PC-9 (cell line): ENCODE results near the gene MAGI2. TPM values are rescaled to one million over a fixed set of nuclear protein-coding genes. Genes with fewer than 3 reads are reported as not detected.

Experiments used
- BruUV-seq: library from RNA; stranded (reverse); fragments of 400-500 nt; replicated peaks from 2 replicates; lab custom pipeline; 2021; lab: Mats Ljungman, UMichigan
- CTCF ChIA-PET: fragments of 300-600 bp; sonication (Branson Sonifier 250); formaldehyde crosslinking; loops from one replicate; lab custom pipeline; 2022; ENCODE audit warnings: antibody characterized with exemption; lab: Charles Lee
- POLR2A ChIA-PET: fragments of 300-600 bp; sonication (Branson Sonifier 250); formaldehyde crosslinking; loops from one replicate; lab custom pipeline; 2022; ENCODE audit warnings: antibody characterized with exemption; ENCODE audit not compliant: unreplicated experiment; lab: Charles Lee
- DNase-seq, 2 experiments: peaks; one replicate each; pipeline versions ENCODE4 v3.0.0 to v3.0.0-alpha.2; 2015 to 2022; ENCODE audit warnings: mixed read lengths in 1 of 2
- H2AFZ ChIP-seq: fragments of 200-600 bp; sonication (generic); 2 replicates; pipeline ENCODE4 v1.8.1; 2017; ENCODE audit warnings: antibody characterized with exemption
- H3F3A ChIP-seq: fragments of 200-600 bp; sonication (generic); 2 replicates; pipeline ENCODE4 v1.8.1; 2017; ENCODE audit warnings: antibody characterized with exemption, mild to moderate bottlenecking, low read depth; ENCODE audit not compliant: insufficient read depth
- H3K27ac ChIP-seq: fragments of 200-600 bp; sonication (generic); 2 replicates; pipeline ENCODE4 v1.6.1; 2016; ENCODE audit warnings: mixed run types
- H3K27me3 ChIP-seq: fragments of 200-600 bp; sonication (generic); 2 replicates; pipeline ENCODE4 v1.6.1; 2016; ENCODE audit warnings: low read depth, mixed run types; ENCODE audit not compliant: insufficient read depth
- H3K36me3 ChIP-seq: fragments of 200-600 bp; sonication (generic); 2 replicates; pipeline ENCODE4 v1.6.1; 2016; ENCODE audit warnings: low read depth, mixed run types
- H3K4me1 ChIP-seq: fragments of 200-600 bp; sonication (generic); replicated peaks from 2 replicates; pipeline ENCODE4 v1.6.1; 2016; ENCODE audit warnings: mixed run types; ENCODE audit not compliant: insufficient read depth
- H3K4me2 ChIP-seq: fragments of 200-600 bp; sonication (generic); 2 replicates; pipeline ENCODE4 v1.6.1; 2017; ENCODE audit warnings: mixed run types
- H3K4me3 ChIP-seq: fragments of 200-600 bp; sonication (generic); 2 replicates; pipeline ENCODE4 v1.6.1; 2016; ENCODE audit warnings: mixed run types
- H3K79me2 ChIP-seq: fragments of 200-600 bp; sonication (generic); 2 replicates; pipeline ENCODE4 v1.6.1; 2017; ENCODE audit warnings: low read depth, mixed run types
- H3K9me2 ChIP-seq: fragments of 200-600 bp; sonication (generic); 2 replicates; pipeline ENCODE4 v1.8.1; 2017; ENCODE audit warnings: mild to moderate bottlenecking; ENCODE audit not compliant: insufficient read depth
- H3K9me3 ChIP-seq: fragments of 200-600 bp; sonication (generic); 2 replicates; pipeline ENCODE4 v1.8.1; 2016; ENCODE audit warnings: low read depth; ENCODE audit not compliant: insufficient read depth
- H4K20me1 ChIP-seq: fragments of 200-600 bp; sonication (generic); 2 replicates; pipeline ENCODE4 v1.8.1; 2017; ENCODE audit not compliant: insufficient read depth
- CTCF ChIP-seq: fragments of 200-600 bp; sonication (generic); conservative IDR thresholded peaks from 2 replicates; pipeline ENCODE4 v1.6.1; 2017; ENCODE audit warnings: mixed run types, antibody characterized with exemption, mild to moderate bottlenecking, moderate library complexity
- EZH2 ChIP-seq: fragments of 200-600 bp; sonication (generic); IDR thresholded peaks from 2 replicates; pipeline ENCODE4 v1.8.0; 2017; ENCODE audit warnings: antibody characterized with exemption, low read depth
- intact Hi-C: fragments of 100-400 bp; cut with micrococcal nuclease; formaldehyde crosslinking; loops from one replicate; pipeline ENCODE4 v1.10.0; 2022; ENCODE audit not compliant: unreplicated experiment
- total RNA-seq: library from RNA; stranded (reverse); gene quantifications from 2 replicates; pipeline ENCODE4 v1.2.3, GENCODE V29; 2021

The MAGI2 gene
- total RNA-seq, 1 experiment from 2014 or later = 0.92 TPM

GRCh38 chr7:78389022-78389421 lies 1064.4 kb downstream of the MAGI2 start:
- intact Hi-C loops = no loop called here
- POLR2A ChIA-PET = no interaction called here

GRCh38 chr7:78386520-78386919 lies 1066.9 kb downstream of the MAGI2 start:
- H3F3A ChIP-seq = no peaks in the 10 kb centered on the region

More at GRCh38 chr7:78389022-78389421, 1064.4 kb downstream of the MAGI2 start:
- Histone ChIP-seq H3F3A (no peaks in the 10 kb centered on the region), H4K20me1 (no peaks in the 10 kb centered on the region), H3K4me1 (no peaks in the 10 kb centered on the region), H3K4me2 (no peak overlapping the region), H3K9me2 (no peaks in the 10 kb centered on the region), H3K27ac (no peak overlapping the region), H3K27me3 (no peaks in the 10 kb centered on the region), H2AFZ (no peak overlapping the region), H3K4me3 (no peak overlapping the region), H3K9me3 (no peaks in the 10 kb centered on the region), H3K79me2 (no peaks in the 10 kb centered on the region), H3K36me3 (no peaks in the 10 kb centered on the region)
- DNase-seq = no peak
- BruUV-seq = no TSS peak
- CTCF ChIA-PET = no interaction called here
- TF ChIP-seq EZH2 (no peak), CTCF (no peak)

GRCh38 chr7:78383096-78383880 lies 1070.2 kb downstream of the MAGI2 start:
- no peaks in the 10 kb centered on the region for H3K4me1 ChIP-seq
- ChIA-PET CTCF (no interaction called here), POLR2A (no interaction called here)
- H3K9me2 ChIP-seq = no peaks in the 10 kb centered on the region
- no peak overlapping the region for H3K4me2 ChIP-seq
- BruUV-seq = no TSS peak
- H3K27ac ChIP-seq = no peak overlapping the region
- H4K20me1 ChIP-seq = no peaks in the 10 kb centered on the region
- H3K27me3 ChIP-seq = no peaks in the 10 kb centered on the region
- no peaks in the 10 kb centered on the region for H3K36me3 ChIP-seq
- H3K79me2 ChIP-seq = no peaks in the 10 kb centered on the region
- TF ChIP-seq EZH2 = no peak
- no peak for TF ChIP-seq CTCF
- H3K9me3 ChIP-seq = no peaks in the 10 kb centered on the region
- no peak overlapping the region for H2AFZ ChIP-seq
- H3F3A ChIP-seq = no peaks in the 10 kb centered on the region
- DNase-seq = no peak
- intact Hi-C loops = no loop called here
- no peak overlapping the region for H3K4me3 ChIP-seq

More at GRCh38 chr7:78386520-78386919, 1066.9 kb downstream of the MAGI2 start:
- H3K9me2 ChIP-seq = no peaks in the 10 kb centered on the region
- no peak overlapping the region for H3K27ac ChIP-seq
- H2AFZ ChIP-seq = no peak overlapping the region
- no peaks in the 10 kb centered on the region for H3K79me2 ChIP-seq
- BruUV-seq = no TSS peak
- no peak overlapping the region for H3K4me3 ChIP-seq
- H3K4me2 ChIP-seq = no peak overlapping the region
- H3K9me3 ChIP-seq = no peaks in the 10 kb centered on the region
- H4K20me1 ChIP-seq = no peaks in the 10 kb centered on the region
- TF ChIP-seq EZH2 = no peak
- TF ChIP-seq CTCF = no peak
- intact Hi-C loops = no loop called here
- H3K36me3 ChIP-seq = no peaks in the 10 kb centered on the region
- CTCF ChIA-PET = no interaction called here
- POLR2A ChIA-PET = no interaction called here
- no peaks in the 10 kb centered on the region for H3K4me1 ChIP-seq
- no peaks in the 10 kb centered on the region for H3K27me3 ChIP-seq
- no peak for DNase-seq
